Prostate gland (tissue), 2 donors: Measurements from ENCODE around the gene PSMA7. TPM values are rescaled to one million over a fixed set of nuclear protein-coding genes. Genes with fewer than 3 reads are reported as not detected.

Experiments
- DNase-seq: peaks from one replicate; pipeline ENCODE4 v3.0.0-alpha.2; 2019; ENCODE audit warnings: low spot score
- H3K27ac ChIP-seq, 2 donors: fragments of 200-600 bp; sonication (generic); 2 replicates each; pipeline ENCODE4 v1.5.1; 2017 to 2019
- H3K27me3 ChIP-seq: fragments of 200-600 bp; sonication (generic); replicated peaks from 2 replicates; pipeline ENCODE4 v1.5.1; 2019; ENCODE audit not compliant: insufficient read depth
- H3K36me3 ChIP-seq, 2 donors: fragments of 200-600 bp; sonication (generic); 1 replicate in 1 of 2; 2 replicates in 1 of 2; pipeline versions ENCODE4 v1.5.1 to v1.8.1; 2017 to 2019
- H3K4me1 ChIP-seq: fragments of 200-600 bp; sonication (generic); replicated peaks from 2 replicates; pipeline ENCODE4 v1.5.1; 2019
- H3K4me3 ChIP-seq, 2 donors: fragments of 200-600 bp; sonication (generic); 2 replicates each; pipeline ENCODE4 v1.5.1; 2017 to 2019
- H3K9me3 ChIP-seq: fragments of 200-600 bp; sonication (generic); 2 replicates; pipeline ENCODE4 v1.5.1; 2017
- POLR2A ChIP-seq: fragments of 450-650 bp; IDR thresholded peaks from one replicate; pipeline ENCODE4 v1.6.1; 2016; ENCODE audit warnings: antibody characterized with exemption, mild to moderate bottlenecking
- POLR2AphosphoS5 ChIP-seq: sonication (generic); formaldehyde crosslinking; IDR thresholded peaks from one replicate; pipeline ENCODE4 v1.6.1; 2017; ENCODE audit warnings: antibody characterized with exemption
- WGBS: methylation state at CpG from one replicate; pipeline ENCODE4 v1.1.5; 2018; 5-methylcytosine and 5-hydroxymethylcytosine counted together
- intact Hi-C: fragments of 100-400 bp; cut with DNase I; formaldehyde crosslinking; loops from one replicate; pipeline ENCODE4 v1.14.2; 2022
- total RNA-seq, 2 donors: library from RNA; depleted of rRNA; stranded (reverse); fragments of >200 nt; gene quantifications; one replicate each; pipeline ENCODE4 v1.1.0, GENCODE V29; 2016
- TF ChIP-seq, protein P1 (sequence below), 4 experiments: fragments of 200-600 bp in 2 of 4; fragments of 450-650 bp in 2 of 4; sonication (generic) in 2 of 4; IDR thresholded peaks; 1 replicate in 3 of 4; 2 replicates in 1 of 4; pipeline ENCODE4 v1.5.1; 2016 to 2019; ENCODE audit warnings: antibody characterized with exemption in 4 of 4, mild to moderate bottlenecking in 2 of 4, moderate library complexity in 2 of 4

Gene PSMA7
- total RNA-seq, 2 donors from 2014 or later = 176 to 250 TPM

DNA sequence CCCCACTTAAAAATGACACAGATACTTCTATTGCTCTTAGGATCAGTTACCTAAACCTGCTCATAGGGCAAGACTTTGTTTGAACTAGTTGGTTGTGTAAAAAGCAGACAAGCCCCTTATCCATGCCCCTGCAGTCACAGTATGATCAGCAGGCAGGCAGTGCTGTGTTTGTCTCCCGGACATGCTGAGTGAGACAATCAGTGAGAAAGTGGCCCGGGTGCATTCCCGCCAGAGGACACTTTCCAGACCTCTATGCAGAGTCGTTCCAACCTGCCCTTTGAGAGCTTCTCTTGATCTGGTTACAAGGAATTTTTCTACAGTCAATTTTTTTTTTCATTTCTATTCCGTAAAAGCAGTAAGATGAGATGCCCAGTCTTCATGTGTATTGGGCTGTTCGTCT is 14.7 kb downstream of the PSMA7 start:
- Histone ChIP-seq H3K36me3 (peaks cover 16 to 50% of the 10 kb centered on the region in 2 donors), H3K27me3 (no peaks in the 10 kb centered on the region), H3K27ac (no peak overlapping the region), H3K9me3 (no peaks in the 10 kb centered on the region), H3K4me3 (no peak overlapping the region), H3K4me1 (peaks cover 6% of the 10 kb centered on the region)
- no peak for DNase-seq
- TF ChIP-seq POLR2AphosphoS5 (no peak), POLR2A (no peak)
- TF ChIP-seq, protein P1, sequence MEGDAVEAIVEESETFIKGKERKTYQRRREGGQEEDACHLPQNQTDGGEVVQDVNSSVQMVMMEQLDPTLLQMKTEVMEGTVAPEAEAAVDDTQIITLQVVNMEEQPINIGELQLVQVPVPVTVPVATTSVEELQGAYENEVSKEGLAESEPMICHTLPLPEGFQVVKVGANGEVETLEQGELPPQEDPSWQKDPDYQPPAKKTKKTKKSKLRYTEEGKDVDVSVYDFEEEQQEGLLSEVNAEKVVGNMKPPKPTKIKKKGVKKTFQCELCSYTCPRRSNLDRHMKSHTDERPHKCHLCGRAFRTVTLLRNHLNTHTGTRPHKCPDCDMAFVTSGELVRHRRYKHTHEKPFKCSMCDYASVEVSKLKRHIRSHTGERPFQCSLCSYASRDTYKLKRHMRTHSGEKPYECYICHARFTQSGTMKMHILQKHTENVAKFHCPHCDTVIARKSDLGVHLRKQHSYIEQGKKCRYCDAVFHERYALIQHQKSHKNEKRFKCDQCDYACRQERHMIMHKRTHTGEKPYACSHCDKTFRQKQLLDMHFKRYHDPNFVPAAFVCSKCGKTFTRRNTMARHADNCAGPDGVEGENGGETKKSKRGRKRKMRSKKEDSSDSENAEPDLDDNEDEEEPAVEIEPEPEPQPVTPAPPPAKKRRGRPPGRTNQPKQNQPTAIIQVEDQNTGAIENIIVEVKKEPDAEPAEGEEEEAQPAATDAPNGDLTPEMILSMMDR (IDR thresholded peaks at IDR 0.05) = no peak
- WGBS = 70% methylated on average over 6 of the region's 6 CpGs
- intact Hi-C loops = no loop called here

DNA sequence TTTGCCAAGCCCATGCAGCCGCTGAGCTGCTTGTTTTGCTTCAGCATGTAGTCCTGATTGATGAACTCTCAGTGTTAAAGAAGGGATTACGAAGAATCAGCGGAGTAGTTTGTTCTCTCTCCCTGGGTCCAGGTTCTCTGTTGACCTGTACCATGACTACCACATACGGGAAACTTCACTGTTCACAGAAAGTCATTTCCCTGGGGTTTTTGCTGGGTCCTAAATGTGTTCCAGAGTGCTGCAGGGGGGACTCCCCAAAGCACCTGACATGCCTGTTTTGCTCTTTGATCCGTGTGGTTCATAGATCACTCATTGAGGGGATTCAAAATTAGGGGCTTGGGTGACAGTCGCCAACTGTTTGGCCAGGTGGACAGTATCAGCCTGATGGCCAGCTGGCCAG is 15.4 kb downstream of the PSMA7 start:
- TF ChIP-seq POLR2A (no peak), POLR2AphosphoS5 (no peak)
- no peak for DNase-seq
- intact Hi-C loops = no loop called here
- no peak overlapping the region for H3K4me3 ChIP-seq
- peaks cover 16 to 44% of the 10 kb centered on the region in 2 donors for H3K36me3 ChIP-seq
- H3K27ac ChIP-seq = no peak overlapping the region
- 80% methylated on average over 6 of the region's 6 CpGs for WGBS
- H3K27me3 ChIP-seq = no peaks in the 10 kb centered on the region
- H3K9me3 ChIP-seq = no peaks in the 10 kb centered on the region
- H3K4me1 ChIP-seq = peaks cover 10% of the 10 kb centered on the region

DNA sequence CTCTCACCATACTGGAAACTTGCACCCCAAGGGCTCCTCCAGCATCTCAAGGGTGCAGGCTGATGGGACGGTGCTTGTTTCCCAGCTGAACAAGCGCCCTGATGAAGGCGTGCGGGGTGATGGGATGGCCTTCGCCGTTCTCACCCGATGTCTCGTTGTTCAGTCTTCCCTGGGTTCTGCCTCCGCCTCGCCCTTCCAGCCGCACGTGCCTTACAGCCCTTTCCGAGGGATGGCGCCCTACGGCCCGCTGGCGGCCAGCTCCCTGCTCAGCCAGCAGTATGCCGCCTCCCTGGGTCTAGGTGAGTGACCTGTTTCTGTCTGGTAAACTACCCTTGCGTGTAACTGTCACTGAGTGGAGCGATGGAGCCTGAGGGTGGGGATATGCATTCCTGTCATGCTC is 17.1 kb downstream of the PSMA7 start:
- 92% methylated on average over 20 of the region's 20 CpGs for WGBS
- Histone ChIP-seq H3K36me3 (peaks cover 16 to 31% of the 10 kb centered on the region in 2 donors), H3K4me3 (no peak overlapping the region), H3K27me3 (no peaks in the 10 kb centered on the region), H3K4me1 (peaks cover 10% of the 10 kb centered on the region), H3K9me3 (no peaks in the 10 kb centered on the region), H3K27ac (no peak overlapping the region)
- intact Hi-C loops = no loop called here
- no peak for DNase-seq
- TF ChIP-seq, protein P1 (IDR thresholded peaks at IDR 0.05) = no peak
- TF ChIP-seq POLR2AphosphoS5 (no peak), POLR2A (no peak)

DNA sequence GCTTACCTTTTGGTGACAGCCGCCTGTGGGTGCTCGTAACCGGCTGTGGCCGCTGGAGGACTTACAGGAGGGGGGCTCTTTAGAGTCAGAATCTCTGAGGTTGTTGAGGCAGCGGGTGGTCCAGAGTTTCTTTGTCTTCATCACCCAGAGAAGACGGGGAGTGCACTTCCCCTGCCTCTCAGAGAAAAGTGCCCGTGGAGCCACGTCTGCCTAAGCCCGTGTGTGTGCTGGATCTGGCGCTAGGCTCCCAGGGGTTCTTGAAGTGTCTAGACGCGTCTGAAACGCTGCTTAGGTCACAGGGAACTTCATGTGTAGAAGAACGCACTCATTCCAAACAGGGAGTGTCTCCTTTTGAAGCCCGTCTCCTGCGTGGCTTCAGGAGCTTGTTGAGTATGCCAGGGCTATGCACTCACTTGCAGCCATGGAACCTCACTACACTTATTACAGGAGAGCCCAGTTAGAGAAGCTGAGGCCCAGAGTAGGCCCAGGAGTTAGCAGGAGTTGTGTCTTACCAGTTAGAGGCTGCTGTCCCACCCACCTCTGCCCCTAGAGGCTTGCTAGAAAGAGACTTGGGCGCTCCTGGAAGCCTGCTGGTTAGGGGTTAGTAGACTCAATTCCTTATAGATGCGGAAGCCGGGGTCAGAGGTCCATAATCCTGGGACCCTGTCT is 19.6 kb downstream of the PSMA7 start:
- WGBS = 21% methylated on average over 14 of the region's 19 CpGs
- intact Hi-C loops = loop anchor here (2.0 kb wide), 2 partner anchors 19 to 61 kb away; partner anchors contain the start of genes PSMA7 and SS18L1
- TF ChIP-seq POLR2A (no peak), POLR2AphosphoS5 (no peak)
- TF ChIP-seq, protein P1 (IDR thresholded peaks at IDR 0.05) = no peak
- Histone ChIP-seq H3K4me3 (peak overlapping the region; percentile 82 to 93), H3K27me3 (no peaks in the 10 kb centered on the region), H3K36me3 (peaks cover 11 to 26% of the 10 kb centered on the region in 2 donors), H3K9me3 (no peaks in the 10 kb centered on the region), H3K27ac (peak overlapping the region; percentile 78 to 96), H3K4me1 (peaks cover 10% of the 10 kb centered on the region)
- no peak for DNase-seq

DNA sequence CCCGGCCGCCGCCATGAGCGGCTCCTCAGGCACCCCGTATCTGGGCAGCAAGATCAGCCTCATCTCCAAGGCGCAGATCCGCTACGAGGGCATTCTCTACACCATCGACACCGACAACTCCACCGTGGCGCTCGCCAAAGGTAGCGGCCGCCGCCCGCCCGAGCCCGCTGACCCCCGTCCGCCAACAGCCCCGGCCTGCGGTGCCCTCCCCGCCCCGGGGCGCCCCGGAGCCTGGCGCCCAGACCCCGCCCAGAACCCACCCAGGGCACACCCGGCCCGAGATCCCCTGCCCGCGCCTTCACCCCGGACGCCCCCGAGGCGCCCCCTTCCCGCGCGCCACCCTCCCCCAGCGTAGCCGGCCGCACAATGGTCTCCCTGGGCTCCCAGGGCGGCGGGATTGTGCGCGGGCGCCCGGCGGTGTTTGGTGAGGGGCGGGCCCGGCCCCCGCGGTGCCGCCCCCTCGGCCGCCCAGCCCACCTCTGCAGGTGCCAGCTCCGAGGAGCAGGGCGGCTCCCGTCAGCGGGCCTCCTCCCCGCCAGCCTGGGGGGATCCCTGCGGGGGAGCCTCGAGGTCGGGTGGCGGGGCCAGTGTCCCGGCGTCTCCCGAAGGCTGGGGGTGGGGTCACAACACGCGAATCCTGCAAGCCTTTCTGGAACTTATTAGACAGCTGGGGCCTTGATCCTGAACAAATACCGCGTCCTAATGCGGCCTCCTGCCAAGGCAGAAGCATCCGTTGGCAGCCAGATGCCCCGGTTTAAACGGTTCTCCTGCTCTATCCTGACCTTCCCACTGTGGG is 20.3 kb downstream of the PSMA7 start:
- peaks cover 11 to 22% of the 10 kb centered on the region in 2 donors for H3K36me3 ChIP-seq
- intact Hi-C loops = loop anchor here (2.0 kb wide), 2 partner anchors 20 to 60 kb away; partner anchors contain the start of genes PSMA7 and SS18L1
- peak overlapping the region; percentile 78 to 96 for H3K27ac ChIP-seq
- peaks cover 10% of the 10 kb centered on the region for H3K4me1 ChIP-seq
- DNase-seq = peak; percentile 33
- no peaks in the 10 kb centered on the region for H3K27me3 ChIP-seq
- H3K4me3 ChIP-seq = peak overlapping the region; percentile 82 to 93
- no peaks in the 10 kb centered on the region for H3K9me3 ChIP-seq
- 1% methylated on average over 42 of the region's 77 CpGs for WGBS
- TF ChIP-seq, protein P1 (IDR thresholded peaks at IDR 0.05) = no peak
- no peak for TF ChIP-seq POLR2AphosphoS5
- peak; percentile 27 for TF ChIP-seq POLR2A
